ENCODE results near the gene OLFM1. TPM values are rescaled to one million over a fixed set of nuclear protein-coding genes. Genes with fewer than 3 reads are reported as not detected.

The OLFM1 gene
- total RNA-seq, 1 donor from 2014 or later: 10.0 TPM

GRCh38 chr9:135079676-135080075 lies 7.8 kb upstream of the OLFM1 start:
- intact Hi-C loops (cut with micrococcal nuclease): no loop called here

GRCh38 chr9:135080286-135081263 lies 6.9 kb upstream of the OLFM1 start:
- intact Hi-C loops (cut with micrococcal nuclease): no loop called here
- Histone ChIP-seq H3K36me3 (no peaks in the 10 kb centered on the region), H3K4me3 (no peak overlapping the region), H3K27ac (replicated peaks) (no peak overlapping the region), H3K27me3 (ENCODE audit: low read depth) (peaks cover 75% of the 10 kb centered on the region), H3K4me1 (peaks cover 19% of the 10 kb centered on the region), H3K9me3 (replicated peaks) (no peaks in the 10 kb centered on the region)
- TF ChIP-seq CTCF (IDR thresholded peaks at IDR 0.05; ENCODE audit: borderline replicate concordance): no peak
- no peak for DNase-seq

More at GRCh38 chr9:135079676-135080075, 7.8 kb upstream of the OLFM1 start:
- H3K27ac ChIP-seq (replicated peaks): no peak overlapping the region
- peaks cover 75% of the 10 kb centered on the region for H3K27me3 ChIP-seq (ENCODE audit: low read depth)
- no peak for DNase-seq
- H3K4me1 ChIP-seq: peaks cover 24% of the 10 kb centered on the region
- H3K36me3 ChIP-seq: no peaks in the 10 kb centered on the region
- H3K9me3 ChIP-seq (replicated peaks): no peaks in the 10 kb centered on the region
- no peak overlapping the region for H3K4me3 ChIP-seq
- TF ChIP-seq CTCF (IDR thresholded peaks at IDR 0.05; ENCODE audit: borderline replicate concordance): no peak

GRCh38 chr9:135081264-135081660 lies 6.2 kb upstream of the OLFM1 start:
- H3K27ac ChIP-seq (replicated peaks): no peak overlapping the region
- H3K36me3 ChIP-seq: no peaks in the 10 kb centered on the region
- intact Hi-C loops (cut with micrococcal nuclease): no loop called here
- H3K4me3 ChIP-seq: no peak overlapping the region
- H3K27me3 ChIP-seq (ENCODE audit: low read depth): peaks cover 70% of the 10 kb centered on the region
- TF ChIP-seq CTCF (IDR thresholded peaks at IDR 0.05; ENCODE audit: borderline replicate concordance): no peak
- DNase-seq: no peak
- peaks cover 19% of the 10 kb centered on the region for H3K4me1 ChIP-seq
- no peaks in the 10 kb centered on the region for H3K9me3 ChIP-seq (replicated peaks)

- Histone ChIP-seq H3K4me3 (no peak overlapping the region), H3K36me3 (no peaks in the 10 kb centered on the region), H3K27me3 (ENCODE audit: low read depth) (peaks cover 70% of the 10 kb centered on the region), H3K4me1 (peaks cover 20% of the 10 kb centered on the region), H3K9me3 (replicated peaks) (no peaks in the 10 kb centered on the region), H3K27ac (replicated peaks) (no peak overlapping the region)
- intact Hi-C loops (cut with micrococcal nuclease): no loop called here
- DNase-seq: no peak
- TF ChIP-seq CTCF (IDR thresholded peaks at IDR 0.05; ENCODE audit: borderline replicate concordance): no peak
Measured at GRCh38 chr9:135081731-135082130, 5.7 kb upstream of the OLFM1 start.

- Histone ChIP-seq H3K4me1 (peaks cover 26% of the 10 kb centered on the region), H3K9me3 (replicated peaks) (no peaks in the 10 kb centered on the region), H3K36me3 (no peaks in the 10 kb centered on the region), H3K4me3 (no peak overlapping the region), H3K27me3 (ENCODE audit: low read depth) (peaks cover 69% of the 10 kb centered on the region), H3K27ac (replicated peaks) (no peak overlapping the region)
- intact Hi-C loops (cut with micrococcal nuclease): no loop called here
- TF ChIP-seq CTCF (IDR thresholded peaks at IDR 0.05; ENCODE audit: borderline replicate concordance): no peak
- DNase-seq: no peak
Measured at GRCh38 chr9:135082536-135082935, 4.9 kb upstream of the OLFM1 start.

All from left ventricle myocardium inferior (tissue), 1 donor.